ENCODE measurements around the gene SETD1B. TPM values are rescaled to one million over a fixed set of nuclear protein-coding genes. Genes with fewer than 3 reads are reported as not detected.

Gene SETD1B
- total RNA-seq, 2 experiments from 2014 or later: 13.3 TPM

- peak overlapping the region; percentile 69 for H3K27ac Mint-ChIP-seq
- peak; percentile 85 for TF ChIP-seq CTCF (IDR thresholded peaks at IDR 0.05)
Measured at GRCh38 chr12:121773011-121773777, 30.6 kb upstream of the SETD1B start.

GRCh38 chr12:121774968-121775474 is 28.8 kb upstream of the SETD1B start:
- H3K36me3 Mint-ChIP-seq (ENCODE audit: low read depth): peaks cover 7% of the 10 kb centered on the region
- no peak overlapping the region for H3K4me3 Mint-ChIP-seq
- H3K4me1 Mint-ChIP-seq (ENCODE audit: low read depth): peaks cover 17% of the 10 kb centered on the region
- no peaks in the 10 kb centered on the region for H3K27me3 Mint-ChIP-seq
- no peaks in the 10 kb centered on the region for H3K9me3 Mint-ChIP-seq
- DNase-seq (no peak), ATAC-seq (no peak)
- ChIA-PET CTCF (interaction anchor here (0.5 to 14.8 kb wide), 7 partner anchors 13 to 1993 kb away, joined by 3 to 420 read pairs (median 8); partner anchors contain the start of gene RHOF), POLR2A (interaction anchor here (1.8 to 30.9 kb wide), 2 partner anchors 26 to 63 kb away, joined by 5 to 683 read pairs; partner anchors contain the start of genes RHOF, SETD1B and TMEM120B)
- intact Hi-C loops (cut with micrococcal nuclease): no loop called here
- no peak overlapping the region for H3K27ac Mint-ChIP-seq
- no peak for TF ChIP-seq CTCF (IDR thresholded peaks at IDR 0.05)

More at GRCh38 chr12:121773011-121773777, 30.6 kb upstream of the SETD1B start:
- Mint-ChIP-seq H3K4me3 (no peak overlapping the region), H3K9me3 (no peaks in the 10 kb centered on the region), H3K27me3 (no peaks in the 10 kb centered on the region), H3K4me1 (ENCODE audit: low read depth) (peaks cover 12% of the 10 kb centered on the region), H3K36me3 (ENCODE audit: low read depth) (no peaks in the 10 kb centered on the region)
- intact Hi-C loops (cut with micrococcal nuclease): loop anchor here (1.0 kb wide), 1 partner anchor 76 kb away; no protein-coding TSS in a partner anchor
- CTCF ChIA-PET: interaction anchor here (0.6 to 14.8 kb wide), 27 partner anchors 9 to 266 kb away, joined by 3 to 420 read pairs (median 6); partner anchors contain the start of genes RHOF and TMEM120B
- peak; percentile 86 for DNase-seq
- peak; percentile 95 for ATAC-seq
- POLR2A ChIA-PET: interaction anchor here (1.7 to 30.9 kb wide), 2 partner anchors 9 to 28 kb away, joined by 6 to 683 read pairs; partner anchors contain the start of genes RHOF and SETD1B

GRCh38 chr12:121775501-121775900 is 28.3 kb upstream of the SETD1B start:
- no peaks in the 10 kb centered on the region for H3K27me3 Mint-ChIP-seq
- ChIA-PET CTCF (interaction anchor here (2.0 to 14.8 kb wide), 4 partner anchors 13 to 81 kb away, joined by 8 to 420 read pairs (median 20); partner anchors contain the start of gene RHOF), POLR2A (interaction anchor here (1.8 to 30.9 kb wide), 2 partner anchors 25 to 64 kb away, joined by 5 to 683 read pairs; partner anchors contain the start of genes RHOF, SETD1B and TMEM120B)
- no peaks in the 10 kb centered on the region for H3K9me3 Mint-ChIP-seq
- no peak for DNase-seq
- no peak for TF ChIP-seq CTCF (IDR thresholded peaks at IDR 0.05)
- peaks cover 20% of the 10 kb centered on the region for H3K4me1 Mint-ChIP-seq (ENCODE audit: low read depth)
- ATAC-seq: no peak
- peaks cover 10% of the 10 kb centered on the region for H3K36me3 Mint-ChIP-seq (ENCODE audit: low read depth)
- no peak overlapping the region for H3K4me3 Mint-ChIP-seq
- intact Hi-C loops (cut with micrococcal nuclease): no loop called here
- H3K27ac Mint-ChIP-seq: no peak overlapping the region

GRCh38 chr12:121776190-121777098 is 27.4 kb upstream of the SETD1B start:
- ATAC-seq (peak; percentile 70), DNase-seq (peak; percentile 95)
- Mint-ChIP-seq H3K27ac (peak overlapping the region; percentile 55), H3K9me3 (no peaks in the 10 kb centered on the region), H3K36me3 (ENCODE audit: low read depth) (peaks cover 14% of the 10 kb centered on the region), H3K4me3 (no peak overlapping the region), H3K27me3 (no peaks in the 10 kb centered on the region), H3K4me1 (ENCODE audit: low read depth) (peaks cover 29% of the 10 kb centered on the region)
- ChIA-PET POLR2A (interaction anchor here (0.6 to 30.9 kb wide), 5 partner anchors 10 to 311 kb away, joined by 3 to 683 read pairs (median 3); partner anchors contain the start of genes PSMD9, RHOF, SETD1B and TMEM120B), CTCF (interaction anchor here (0.7 to 14.8 kb wide), 13 partner anchors 10 to 141 kb away, joined by 3 to 420 read pairs (median 4); partner anchors contain the start of genes RHOF and TMEM120B)
- peak; percentile 88 for TF ChIP-seq CTCF (IDR thresholded peaks at IDR 0.05)
- intact Hi-C loops (cut with micrococcal nuclease): no loop called here

All from activated CD8-positive, alpha-beta T cell treated with anti-CD3 and anti-CD28 coated beads for 36 hours (primary cell).